ENCODE data around the gene MSL1.

The MSL1 gene

GRCh38 chr17:40177275-40177874 lies 55.6 kb downstream of the MSL1 start, which contains the start of gene RAPGEFL1:
Gene RAPGEFL1 (plus strand): TSS chr17:40177470. CDS start chr17:40177862, 392 bp downstream.
- peak; percentile 31 to 72 for DNase-seq

GRCh38 chr17:40178021-40178601 lies 56.3 kb downstream of the MSL1 start:
- no peak for DNase-seq

GRCh38 chr17:40178660-40179059 lies 56.9 kb downstream of the MSL1 start:
- no peak for DNase-seq

- no peak for DNase-seq
Measured at GRCh38 chr17:40179923-40180659, 58.3 kb downstream of the MSL1 start.

- no peak for DNase-seq
Measured at GRCh38 chr17:40180694-40181093, 58.9 kb downstream of the MSL1 start.

DNA sequence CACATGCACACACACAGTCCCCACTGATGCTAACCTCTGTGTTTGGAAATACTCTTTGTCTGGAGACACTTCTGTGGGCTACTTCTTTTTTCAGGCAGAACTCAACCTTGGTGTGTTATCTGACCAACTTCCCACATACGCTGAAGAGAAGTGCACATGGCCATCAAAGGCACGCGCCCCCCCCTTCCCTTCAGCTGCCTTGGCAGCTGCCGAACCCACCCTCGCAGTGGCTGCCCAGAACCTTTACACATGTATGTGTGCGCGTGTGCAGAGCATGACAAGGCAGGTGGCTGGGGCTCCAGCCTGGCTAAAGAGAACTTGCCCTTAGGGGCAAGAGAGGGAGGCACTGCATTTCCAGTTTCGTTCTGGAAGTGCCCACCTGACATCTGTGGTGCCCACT lies 59.4 kb downstream of the MSL1 start:
- no peak for DNase-seq

GRCh38 chr17:40182606-40183005 lies 60.8 kb downstream of the MSL1 start:
- no peak for DNase-seq

Data from bone marrow (tissue), 2 donors.